Endometrial microvascular endothelial cells (primary cell): ENCODE data around the gene COQ5. TPM values are rescaled to one million over a fixed set of nuclear protein-coding genes. Genes with fewer than 3 reads are reported as not detected.
"Not testable (repeated sequence)": the region's sequence is repeated elsewhere in the genome, so short reads cannot be mapped to it uniquely, and the experiment has no call there.

Experiments
- in situ Hi-C: cut with HindIII; loops from 2 replicates; pipeline ENCODE4 v1.10.0; 2017; ENCODE audit warnings: low sequenced_read_pairs, low pct_unique_long_range_greater_than_20kb; ENCODE audit errors: inconsistent ontology term
- total RNA-seq: library from RNA; depleted of rRNA; stranded (reverse); fragments of >200 nt; gene quantifications from one replicate; pipeline ENCODE4 v1.2.3, GENCODE V29; 2015; ENCODE audit errors: inconsistent ontology term

COQ5 gene
- total RNA-seq, 1 donor from 2014 or later = 28.8 TPM

- in situ Hi-C loops = no loop called here
Measured at GRCh38 chr12:120488057-120488640, 40.8 kb downstream of the COQ5 start.

- in situ Hi-C loops = not testable (repeated sequence)
Measured at GRCh38 chr12:120487552-120487951, 41.4 kb downstream of the COQ5 start.

GRCh38 chr12:120485961-120486881 is 42.7 kb downstream of the COQ5 start:
- in situ Hi-C loops = no loop called here

GRCh38 chr12:120483621-120484020 is 45.3 kb downstream of the COQ5 start:
- in situ Hi-C loops = no loop called here

- in situ Hi-C loops = no loop called here
Measured at GRCh38 chr12:120481022-120481767, 47.8 kb downstream of the COQ5 start.

GRCh38 chr12:120480211-120480610 is 48.7 kb downstream of the COQ5 start:
- in situ Hi-C loops = no loop called here

GRCh38 chr12:120479458-120479857 is 49.5 kb downstream of the COQ5 start:
- in situ Hi-C loops = no loop called here

- in situ Hi-C loops = no loop called here
Measured at GRCh38 chr12:120475643-120476042, 53.3 kb downstream of the COQ5 start.

GRCh38 chr12:120474616-120474960 is 54.4 kb downstream of the COQ5 start:
- in situ Hi-C loops = no loop called here

GRCh38 chr12:120473807-120474615 is 54.9 kb downstream of the COQ5 start:
- in situ Hi-C loops = no loop called here

GRCh38 chr12:120472521-120472920 is 56.4 kb downstream of the COQ5 start:
- in situ Hi-C loops = no loop called here

GRCh38 chr12:120470150-120470784 is 58.7 kb downstream of the COQ5 start:
- in situ Hi-C loops = no loop called here

- in situ Hi-C loops = no loop called here
Measured at GRCh38 chr12:120469450-120470149, 59.4 kb downstream of the COQ5 start, which contains the start of gene SRSF9. SRSF9 (minus strand) TSS chr12:120469748; CDS start chr12:120469609, 139 bp downstream.

GRCh38 chr12:120468821-120469449 is 60.0 kb downstream of the COQ5 start:
- in situ Hi-C loops = no loop called here

GRCh38 chr12:120468325-120468820 is 60.6 kb downstream of the COQ5 start:
- in situ Hi-C loops = no loop called here

GRCh38 chr12:120467439-120467838 is 61.5 kb downstream of the COQ5 start:
- in situ Hi-C loops = no loop called here
